ENCODE results near the gene TTLL13.
"Not testable (repeated sequence)": the region's sequence is repeated elsewhere in the genome, so short reads cannot be mapped to it uniquely, and the experiment has no call there.

TTLL13 gene

DNA sequence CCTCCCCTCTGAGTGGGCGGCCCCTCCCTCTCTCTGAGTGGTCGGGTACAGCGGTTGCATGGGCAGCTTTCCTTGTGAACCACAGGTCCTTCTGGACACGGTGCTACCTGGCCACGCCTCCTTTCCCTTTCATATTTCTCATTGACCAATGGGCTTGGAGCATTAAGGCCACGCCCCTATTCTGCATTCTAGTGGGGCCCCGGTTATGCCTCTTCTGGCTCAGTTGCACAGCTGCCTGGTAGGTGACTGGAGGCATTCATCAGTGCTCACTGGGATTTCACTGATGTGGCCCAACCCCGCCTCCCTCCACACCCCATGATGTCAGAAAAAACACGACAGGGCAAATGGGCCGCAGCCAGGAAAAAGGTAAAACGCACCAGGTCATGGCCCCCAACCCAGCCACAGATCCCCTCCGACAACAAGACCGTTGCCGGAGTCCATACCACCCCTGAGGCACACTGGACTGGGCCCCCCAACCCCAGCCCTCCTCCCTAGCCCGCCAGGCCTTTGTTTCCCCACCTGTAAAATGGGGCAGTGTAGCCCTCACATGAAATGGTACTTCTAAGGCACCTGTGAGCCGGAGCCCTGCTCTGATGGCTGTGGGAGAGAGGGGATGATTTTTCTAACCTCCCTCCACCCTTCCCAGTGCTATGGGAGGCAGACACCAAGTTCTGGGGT is 42.5 kb downstream of the TTLL13 start:
- no peak for DNase-seq

DNA sequence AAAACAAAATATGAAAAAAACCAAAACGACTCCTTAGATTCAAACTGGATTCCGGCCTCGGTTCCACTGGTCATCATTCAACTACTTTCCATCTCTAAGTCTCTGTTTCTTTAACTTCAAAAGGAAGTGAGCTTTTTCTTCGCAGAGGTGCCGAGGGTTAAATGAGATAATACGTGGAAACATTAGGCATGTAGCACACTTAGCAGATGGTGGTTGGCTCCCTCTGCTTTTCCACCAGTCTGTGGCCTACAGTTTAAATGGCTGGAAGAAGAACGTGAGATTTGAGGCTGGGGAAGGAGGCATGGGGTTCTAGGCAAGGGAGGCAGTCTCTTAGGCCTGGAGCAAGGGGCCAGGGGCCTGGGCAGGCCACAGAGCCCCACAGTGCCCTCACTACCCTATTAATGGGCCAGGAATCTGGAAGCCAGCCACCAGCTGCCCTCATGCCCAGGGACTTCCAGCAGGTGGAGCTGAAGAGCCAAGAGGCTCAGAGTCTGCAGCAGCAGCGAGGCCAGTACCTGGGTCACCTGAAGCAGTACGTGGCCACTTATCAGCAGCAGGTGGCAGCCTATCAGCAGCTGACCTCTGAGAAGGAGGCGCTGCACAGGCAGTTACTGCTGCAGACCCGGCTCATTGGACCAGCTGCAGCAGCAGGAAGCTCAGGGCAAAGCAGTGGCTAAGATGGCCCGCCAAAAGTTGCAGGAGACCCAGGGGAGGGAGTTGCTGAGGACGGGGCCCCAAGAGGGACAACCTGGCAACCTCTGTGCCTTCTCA is 43.9 kb downstream of the TTLL13 start:
- DNase-seq = peak; percentile 86

DNA sequence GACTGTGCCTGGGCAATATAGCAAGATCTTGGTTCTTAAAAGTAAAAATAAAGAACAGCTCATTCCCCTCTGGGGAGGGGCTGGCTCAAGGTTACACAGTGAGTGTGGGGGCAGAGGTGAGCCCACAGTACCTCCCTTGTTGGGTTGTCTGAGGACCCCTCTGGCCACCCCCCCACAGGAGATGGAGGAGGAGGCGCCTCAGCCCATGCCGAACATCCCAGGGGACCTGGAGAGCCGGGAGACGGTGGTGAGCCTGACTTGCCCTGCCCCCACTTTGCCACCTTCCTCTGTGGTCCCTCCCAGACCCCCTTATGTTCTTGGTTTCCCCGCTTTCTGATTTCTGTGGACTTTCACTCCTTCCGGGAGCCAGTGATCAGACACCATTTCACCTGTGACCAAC is 44.8 kb downstream of the TTLL13 start:
- no peak for DNase-seq

DNA sequence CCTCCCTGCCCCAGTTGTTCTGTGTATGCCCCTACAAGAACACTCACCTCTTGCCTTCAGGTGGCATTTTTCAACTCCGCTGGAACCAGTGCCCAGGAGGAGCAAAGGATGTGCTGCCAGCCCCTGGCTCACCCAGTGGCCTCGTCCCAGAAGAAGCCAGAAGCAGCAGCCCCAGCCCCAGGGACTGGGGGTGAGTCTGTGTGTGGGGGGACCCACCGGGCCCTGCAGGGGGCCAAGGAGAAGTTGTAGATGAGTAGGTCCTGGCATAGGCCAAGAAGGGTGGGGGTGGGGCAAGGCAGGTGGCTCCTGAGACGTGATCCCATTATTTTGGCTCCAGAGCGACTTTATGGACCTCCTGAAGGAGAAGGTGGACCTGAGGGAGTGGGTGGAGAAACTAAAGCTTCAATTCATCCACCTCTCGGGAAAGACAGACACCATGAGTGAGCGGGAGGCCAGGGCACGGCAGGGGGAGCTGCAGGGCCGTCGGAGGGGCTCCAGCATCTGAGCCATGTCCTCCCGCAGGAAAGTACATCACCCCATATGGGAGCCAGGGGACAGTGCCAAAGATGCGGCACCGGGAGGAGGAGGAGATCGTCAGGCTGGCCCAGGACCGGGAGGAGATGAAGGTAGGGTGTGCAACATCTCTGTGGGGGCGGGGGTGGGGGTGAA is 45.4 kb downstream of the TTLL13 start:
- DNase-seq = no peak

DNA sequence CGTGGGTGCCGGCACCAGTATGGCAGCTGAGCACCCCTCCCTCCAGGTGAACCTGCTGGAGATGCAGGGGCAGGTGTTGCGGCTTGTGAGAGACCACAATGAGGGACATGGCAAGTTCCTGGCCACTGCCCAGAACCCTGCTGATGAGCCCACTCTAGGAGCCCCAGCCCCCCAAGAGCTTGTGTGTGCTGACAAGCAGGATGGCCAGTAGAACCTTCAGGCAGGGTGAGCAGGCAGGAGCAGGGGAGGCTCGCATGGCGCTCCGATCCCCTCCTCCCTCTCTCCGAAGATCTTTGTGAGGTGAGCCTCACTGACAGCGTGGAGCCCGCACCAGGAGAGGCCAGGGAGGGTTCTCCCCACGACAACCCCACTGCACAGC is 45.9 kb downstream of the TTLL13 start:
- DNase-seq = no peak

DNA sequence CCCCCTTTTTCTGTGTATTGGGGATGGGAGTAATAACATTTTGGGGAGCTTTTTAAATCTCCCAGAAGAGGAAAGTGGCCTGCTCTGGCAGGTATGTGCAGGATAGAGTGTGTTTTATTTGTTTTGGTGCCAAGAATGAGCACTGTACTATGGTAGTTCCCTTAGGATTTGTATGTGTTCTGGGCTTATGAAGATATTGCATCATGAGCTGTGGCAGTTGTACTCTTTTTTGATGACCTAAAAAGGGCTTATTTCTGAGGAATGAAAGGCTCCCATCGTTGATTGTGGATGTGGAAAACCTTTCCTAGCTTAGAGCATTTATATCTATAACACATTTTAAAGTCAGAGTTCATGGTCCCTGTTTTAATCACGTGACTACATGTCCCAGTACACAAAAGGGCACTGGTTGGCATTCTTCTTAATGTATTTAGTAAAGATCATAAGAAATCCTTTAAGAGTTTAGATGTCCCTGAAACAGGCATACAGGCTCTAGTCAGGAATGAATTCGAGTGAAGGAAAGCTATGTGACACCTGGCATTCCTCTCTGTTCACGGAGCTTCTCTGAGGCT is 47.0 kb downstream of the TTLL13 start:
- DNase-seq = not testable (repeated sequence)

DNA sequence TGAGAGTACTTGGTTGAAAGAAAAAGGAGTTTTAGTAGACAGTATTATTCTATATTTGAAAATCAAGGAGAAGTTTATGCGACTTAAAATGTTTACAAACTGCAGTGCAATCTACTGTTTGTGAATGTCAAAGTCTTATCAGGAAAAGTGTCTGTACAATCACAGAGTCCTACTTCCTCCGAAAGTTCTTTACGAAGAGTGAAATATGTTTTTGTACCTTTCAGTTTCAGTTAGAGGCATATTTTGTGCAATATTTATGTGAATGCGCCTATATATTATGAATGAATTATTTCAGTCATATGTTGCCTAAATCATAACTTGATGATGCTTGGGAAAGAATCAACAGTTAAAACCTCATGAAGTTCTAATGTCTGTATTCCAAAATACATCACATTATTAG is 47.7 kb downstream of the TTLL13 start:
- no peak for DNase-seq

DNA sequence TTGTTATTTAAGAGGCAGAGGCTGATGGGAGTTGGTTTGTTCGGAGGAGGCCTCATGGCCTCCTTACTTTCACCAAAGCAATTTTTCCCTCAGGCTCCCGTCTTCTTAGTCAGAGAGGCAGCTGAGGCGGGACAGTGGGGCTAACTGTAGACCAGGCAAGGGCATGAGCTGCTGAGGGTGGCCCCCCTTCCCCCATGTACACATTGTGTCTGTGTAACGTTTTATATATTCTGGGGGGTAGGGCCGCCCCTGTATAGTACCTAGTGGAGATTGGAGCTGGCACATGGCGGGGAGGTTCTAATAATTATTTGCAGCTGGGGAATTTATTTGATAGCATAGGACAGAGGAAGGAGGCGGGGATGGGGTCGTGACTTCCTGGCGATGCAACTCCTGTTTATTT is 51.2 kb downstream of the TTLL13 start:
- no peak for DNase-seq

DNA sequence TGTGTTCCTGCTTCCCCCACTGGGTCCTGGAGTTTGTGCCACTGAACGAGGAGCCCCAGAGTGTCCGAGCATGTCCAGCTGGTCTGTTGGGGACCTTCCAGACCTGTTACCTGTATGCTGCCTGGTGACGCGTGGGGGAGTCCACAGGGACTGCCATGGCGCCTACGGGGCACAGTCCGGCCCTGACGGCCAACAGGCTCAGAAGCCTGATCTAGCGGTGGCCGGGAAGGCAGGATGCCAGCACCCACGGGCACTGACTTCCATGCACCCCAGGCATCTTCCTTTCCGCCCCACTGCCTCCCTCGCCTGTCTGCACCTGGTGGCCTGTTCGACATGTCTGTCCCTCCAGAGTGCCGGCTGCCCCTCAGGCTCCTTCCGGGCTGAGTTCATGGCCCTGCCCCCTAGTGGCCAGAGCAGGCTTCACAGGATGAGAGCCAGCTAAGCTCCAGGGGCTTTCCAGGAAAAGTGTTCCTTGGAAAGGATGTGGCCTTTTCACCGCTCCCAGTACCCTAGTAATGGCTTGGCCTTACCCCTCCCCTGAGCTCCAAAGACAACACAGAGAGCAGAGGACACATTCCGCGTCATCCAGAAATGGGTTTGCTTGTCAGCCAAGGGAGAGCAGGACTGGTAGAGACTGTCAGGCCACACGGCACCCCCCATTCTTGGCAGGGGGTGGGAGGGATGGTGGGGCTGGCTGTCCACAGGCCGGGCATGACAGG is 51.8 kb downstream of the TTLL13 start:
- peak; percentile 85 for DNase-seq

DNA sequence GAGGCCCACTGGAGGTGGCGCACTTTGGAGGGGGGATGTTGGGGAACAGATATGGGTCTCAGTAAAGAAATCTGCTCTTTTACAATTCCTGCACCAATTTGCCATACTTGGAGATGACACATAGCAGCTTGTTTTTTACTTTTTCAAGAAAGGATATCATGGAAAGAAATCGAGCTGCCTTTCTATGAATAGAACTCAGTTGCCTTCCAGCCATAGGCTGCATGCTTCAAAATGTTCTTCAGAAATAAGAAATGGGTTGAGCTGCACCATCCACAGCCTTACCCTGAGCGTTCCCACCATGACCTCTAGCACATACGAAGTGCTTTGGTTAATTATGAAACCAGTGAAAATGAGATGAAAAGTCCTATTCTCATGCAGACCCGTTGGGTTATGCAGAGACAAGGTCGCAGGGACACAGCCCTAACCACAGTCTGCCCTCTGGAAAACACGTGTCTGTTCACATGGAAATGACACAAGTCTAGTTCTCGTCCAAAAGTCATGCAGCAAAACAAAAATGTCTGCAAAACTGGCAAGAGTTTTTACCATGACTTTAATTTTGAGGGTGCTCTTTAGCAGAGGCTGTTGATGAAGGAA is 52.4 kb downstream of the TTLL13 start:
- no peak for DNase-seq

DNA sequence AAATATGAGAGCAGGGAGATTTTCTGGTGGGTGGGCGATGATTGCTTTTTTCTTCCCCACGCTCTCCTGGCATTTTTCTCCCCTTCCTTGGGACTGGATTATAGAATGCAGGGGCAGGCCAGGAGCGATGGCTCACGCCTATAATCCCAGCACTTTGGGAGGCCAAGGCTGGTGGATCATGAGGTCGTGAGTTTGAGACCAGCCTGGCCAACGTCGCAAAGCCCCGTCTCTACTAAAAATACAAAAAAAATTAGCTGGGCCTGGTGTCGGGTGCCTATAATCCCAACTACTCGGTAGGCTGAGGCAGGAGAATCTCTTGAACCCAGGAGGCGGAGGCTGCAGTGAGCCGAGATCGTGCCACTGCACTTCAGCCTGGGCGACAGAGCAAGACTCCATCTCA is 56.0 kb downstream of the TTLL13 start:
- not testable (repeated sequence) for DNase-seq

DNA sequence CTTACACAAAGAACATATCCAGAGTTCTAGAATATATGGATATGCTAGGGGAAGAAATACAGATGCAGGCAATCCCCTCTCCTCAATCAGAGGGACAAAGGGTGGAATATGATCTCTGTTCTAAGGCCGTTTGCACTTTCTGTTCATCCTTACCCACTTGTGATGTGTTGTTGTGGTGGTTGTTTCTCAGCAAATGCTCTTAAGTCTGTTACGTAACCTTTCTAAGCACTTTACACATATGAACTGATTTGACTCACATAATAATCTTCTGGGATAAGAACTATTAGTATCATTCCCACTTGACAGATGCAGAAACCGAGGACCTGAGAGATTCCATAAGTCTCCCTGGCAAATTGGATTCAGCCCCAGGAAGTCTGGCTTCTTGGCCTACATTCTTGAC is 56.6 kb downstream of the TTLL13 start:
- DNase-seq = no peak

DNA sequence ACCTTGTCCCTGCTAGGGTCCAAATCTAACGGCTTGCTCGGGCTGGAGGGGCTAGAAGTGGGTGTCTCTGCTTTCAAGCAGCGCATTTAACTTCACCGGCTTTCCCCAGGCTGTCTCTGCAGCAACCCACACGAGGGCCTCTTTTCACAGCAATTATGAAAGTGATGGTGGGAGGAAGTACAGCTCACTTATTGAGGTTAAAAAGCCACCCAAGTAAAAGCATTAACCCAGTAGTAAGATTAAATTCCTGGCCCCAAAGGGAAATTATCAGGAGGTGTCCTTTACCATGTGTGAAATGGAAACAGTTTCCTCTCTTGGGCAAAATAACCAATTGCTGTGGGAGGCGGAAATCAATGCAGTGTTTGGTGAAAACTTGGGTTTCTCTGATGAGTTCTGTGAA is 57.2 kb downstream of the TTLL13 start:
- peak; percentile 59 for DNase-seq

DNA sequence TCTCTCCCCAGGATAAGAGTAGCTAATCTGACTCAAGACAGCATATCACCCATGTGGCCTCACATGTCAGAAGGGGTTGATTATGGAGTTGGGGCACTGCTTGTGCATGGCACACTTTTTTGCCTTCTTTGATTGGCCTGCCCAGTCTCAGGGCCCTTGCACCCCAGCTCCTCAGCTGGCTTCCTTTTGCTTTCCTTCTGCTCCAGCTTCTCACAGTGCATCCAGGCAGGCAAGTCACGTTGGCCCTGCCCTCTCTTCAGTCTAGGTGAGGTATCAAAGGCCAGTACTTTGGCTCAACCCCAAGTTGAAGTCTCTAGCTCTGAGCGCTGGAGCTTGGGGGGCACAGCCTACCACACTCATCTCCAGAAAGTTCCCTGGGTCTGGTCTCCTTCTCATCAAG is 58.3 kb downstream of the TTLL13 start:
- DNase-seq = no peak

DNA sequence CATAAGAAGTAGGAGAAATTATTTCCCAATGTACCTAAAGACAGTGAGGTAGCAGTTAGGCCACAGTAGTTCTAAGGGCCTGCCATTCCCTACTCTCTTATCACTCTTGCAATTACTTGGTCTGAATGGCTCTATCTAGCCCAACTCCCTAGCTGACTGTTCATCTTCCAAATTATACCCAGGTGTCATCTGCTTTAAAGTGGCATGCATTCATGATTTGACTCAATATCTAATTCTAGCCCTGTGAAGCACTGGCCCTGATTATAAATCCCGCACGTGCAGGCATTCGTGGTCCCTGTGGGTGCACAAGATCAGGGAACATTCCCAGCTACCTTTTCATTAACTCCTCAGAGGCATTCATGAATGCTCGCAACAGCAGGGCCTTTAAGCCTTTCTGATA is 59.7 kb downstream of the TTLL13 start:
- DNase-seq = no peak

Data from activated CD8-positive, alpha-beta memory T cell treated with anti-CD3 and anti-CD28 coated beads, Interleukin-2, amount 50 U/mL, for 48 hours (primary cell).